ENCODE measurements around the gene SH3BGRL3.

DNA sequence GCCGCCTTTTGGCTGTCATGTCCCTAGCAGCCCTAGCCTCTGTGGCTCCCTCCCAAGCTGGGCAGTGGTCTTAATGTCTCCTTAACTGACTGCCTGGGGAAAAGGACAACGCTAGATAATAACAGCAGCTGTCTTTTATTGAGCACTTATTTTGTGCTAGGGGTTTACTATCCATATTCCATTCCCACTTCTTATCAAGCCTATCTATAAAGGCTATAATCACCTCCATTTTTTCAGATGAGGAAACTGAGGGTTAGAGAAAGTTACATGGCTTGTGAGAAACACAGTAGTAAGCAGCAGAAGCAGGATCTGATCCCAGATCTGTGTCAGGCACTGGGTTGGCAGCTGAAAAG is 6.2 kb downstream of the SH3BGRL3 start:
- TF ChIP-seq POLR2A (IDR thresholded peaks at IDR 0.05; ENCODE audit: low read length) (no peak), RCOR1 (IDR thresholded peaks at IDR 0.05; ENCODE audit: low read depth, low read length) (no peak), MAFK (IDR thresholded peaks at IDR 0.05; ENCODE audit: partially characterized antibody) (no peak), RAD21 (conservative IDR thresholded peaks at IDR 0.05 in 1 of 2, IDR thresholded peaks at IDR 0.05 in 1 of 2) (no peak), EP300 (IDR thresholded peaks at IDR 0.05) (no peak), CBX8 (IDR thresholded peaks at IDR 0.05) (no peak), REST (IDR thresholded peaks at IDR 0.05) (no peak), USF2 (IDR thresholded peaks at IDR 0.05) (no peak), MYC (IDR thresholded peaks at IDR 0.05; ENCODE audit: borderline replicate concordance, low read length) (no peak), KDM1A (IDR thresholded peaks at IDR 0.05; ENCODE audit: low read depth) (no peak), HOXA7 (CRISPR knock-in tag; IDR thresholded peaks at IDR 0.05) (no peak), MAZ (IDR thresholded peaks at IDR 0.05; ENCODE audit: borderline replicate concordance, low read depth, low read length) (no peak)
- TF ChIP-seq, protein P1, sequence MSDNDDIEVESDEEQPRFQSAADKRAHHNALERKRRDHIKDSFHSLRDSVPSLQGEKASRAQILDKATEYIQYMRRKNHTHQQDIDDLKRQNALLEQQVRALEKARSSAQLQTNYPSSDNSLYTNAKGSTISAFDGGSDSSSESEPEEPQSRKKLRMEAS (IDR thresholded peaks at IDR 0.05), result no peak
- TF ChIP-seq, protein P2, sequence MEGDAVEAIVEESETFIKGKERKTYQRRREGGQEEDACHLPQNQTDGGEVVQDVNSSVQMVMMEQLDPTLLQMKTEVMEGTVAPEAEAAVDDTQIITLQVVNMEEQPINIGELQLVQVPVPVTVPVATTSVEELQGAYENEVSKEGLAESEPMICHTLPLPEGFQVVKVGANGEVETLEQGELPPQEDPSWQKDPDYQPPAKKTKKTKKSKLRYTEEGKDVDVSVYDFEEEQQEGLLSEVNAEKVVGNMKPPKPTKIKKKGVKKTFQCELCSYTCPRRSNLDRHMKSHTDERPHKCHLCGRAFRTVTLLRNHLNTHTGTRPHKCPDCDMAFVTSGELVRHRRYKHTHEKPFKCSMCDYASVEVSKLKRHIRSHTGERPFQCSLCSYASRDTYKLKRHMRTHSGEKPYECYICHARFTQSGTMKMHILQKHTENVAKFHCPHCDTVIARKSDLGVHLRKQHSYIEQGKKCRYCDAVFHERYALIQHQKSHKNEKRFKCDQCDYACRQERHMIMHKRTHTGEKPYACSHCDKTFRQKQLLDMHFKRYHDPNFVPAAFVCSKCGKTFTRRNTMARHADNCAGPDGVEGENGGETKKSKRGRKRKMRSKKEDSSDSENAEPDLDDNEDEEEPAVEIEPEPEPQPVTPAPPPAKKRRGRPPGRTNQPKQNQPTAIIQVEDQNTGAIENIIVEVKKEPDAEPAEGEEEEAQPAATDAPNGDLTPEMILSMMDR (IDR thresholded peaks at IDR 0.05), result 0 out of 3 replicates have a peak, but pooled peaks have one; percentile 3

Measured in A549 (cell line).